Cardiac septum (tissue), 1 donor: ENCODE data around the gene ASAP2. TPM values are rescaled to one million over a fixed set of nuclear protein-coding genes. Genes with fewer than 3 reads are reported as not detected.

Source experiments
- DNase-seq: peaks from one replicate; pipeline ENCODE4 v3.0.0-alpha.2; 2020; ENCODE audit warnings: low spot score
- intact Hi-C: fragments of 100-400 bp; cut with DNase I; formaldehyde crosslinking; loops from one replicate; pipeline ENCODE4 v1.14.0; 2022
- total RNA-seq: library from RNA; stranded (reverse); fragmentation: NEBNext Ultra II Directional; extraction: Animal tissue kit (Norgen Biotek cat#: 25700); gene quantifications from one replicate; pipeline ENCODE4 v1.2.1, GENCODE V29; 2021
- donor health status: DM: no; HTN: no; CAD: no.

ASAP2 gene
- total RNA-seq, 1 donor from 2014 or later = 11.8 TPM

DNA sequence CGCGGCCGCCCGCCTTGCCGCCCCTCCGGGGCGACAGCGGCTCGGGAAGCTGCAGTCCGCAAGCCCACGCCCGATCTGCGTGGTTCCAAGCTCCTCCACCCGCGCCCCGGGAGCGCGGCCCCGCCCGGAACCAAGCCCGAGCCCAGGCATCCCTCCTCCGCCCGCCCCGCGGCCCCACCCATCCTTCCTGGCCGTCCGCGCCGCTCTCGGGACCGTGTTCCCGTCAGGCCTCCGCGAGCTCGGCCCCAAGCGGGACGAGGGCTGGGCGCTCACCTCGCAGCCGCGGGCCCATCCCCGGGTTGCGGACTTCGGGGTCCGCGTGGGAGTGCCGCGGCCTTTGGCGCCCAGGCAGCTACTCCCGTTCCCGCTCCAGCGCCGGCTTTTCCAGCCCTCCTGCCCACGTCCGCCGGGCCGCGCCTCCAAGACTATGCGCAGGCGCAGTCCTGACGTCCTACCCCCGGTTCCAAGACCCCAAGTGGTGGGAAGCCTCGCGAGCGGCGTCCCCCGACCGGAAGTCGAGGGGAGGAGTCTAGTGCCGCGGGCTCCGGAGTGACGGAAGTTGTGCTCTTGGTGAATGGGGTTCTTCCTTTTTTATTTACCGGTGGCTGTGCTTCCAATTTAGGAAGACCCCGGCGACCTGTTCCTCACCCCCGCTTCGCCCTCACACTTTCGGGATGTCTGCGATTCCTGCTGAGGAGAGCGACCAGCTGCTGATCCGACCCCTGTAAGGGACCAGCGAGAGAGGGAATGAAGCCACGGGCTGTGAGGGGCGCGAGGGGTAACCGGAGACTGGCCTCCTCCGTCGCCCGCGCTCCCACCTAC, 216.7 kb downstream of the ASAP2 start, which contains the start of the genes CPSF3 and ITGB1BP1:
Gene CPSF3 (plus strand): TSS at position 555 of the 822 bp plus-strand sequence. CDS start 120 bp downstream, at position 675.
Gene ITGB1BP1 (minus strand): TSS at position 429 of the 822 bp plus-strand sequence. CDS start 4,831 bp downstream, outside the sequence.
- intact Hi-C loops = loop anchor here (2.0 to 5.0 kb wide), 2 partner anchors 216 to 281 kb away; partner anchors contain the start of gene ASAP2
- DNase-seq = peak; percentile 97

DNA sequence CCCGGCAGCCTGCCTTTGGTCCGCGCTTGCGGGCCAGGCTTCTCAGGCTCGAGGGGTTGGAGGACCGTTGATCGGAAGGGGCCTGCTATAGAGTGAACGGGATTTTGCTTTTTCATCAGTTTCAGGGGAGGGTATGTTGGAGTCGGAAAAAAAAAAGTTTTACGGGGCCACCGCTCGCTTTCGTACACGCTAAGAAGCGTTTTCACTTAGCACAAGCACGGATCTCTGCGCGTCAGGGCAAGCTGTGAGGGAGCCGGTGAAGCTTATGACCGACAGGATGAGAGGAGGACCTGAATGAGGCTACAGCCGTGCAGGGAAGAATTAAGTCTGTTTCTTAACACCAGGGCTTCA, 217.3 kb downstream of the ASAP2 start:
- intact Hi-C loops = loop anchor here (2.0 to 5.0 kb wide), 2 partner anchors 217 to 281 kb away; partner anchors contain the start of gene ASAP2

DNA sequence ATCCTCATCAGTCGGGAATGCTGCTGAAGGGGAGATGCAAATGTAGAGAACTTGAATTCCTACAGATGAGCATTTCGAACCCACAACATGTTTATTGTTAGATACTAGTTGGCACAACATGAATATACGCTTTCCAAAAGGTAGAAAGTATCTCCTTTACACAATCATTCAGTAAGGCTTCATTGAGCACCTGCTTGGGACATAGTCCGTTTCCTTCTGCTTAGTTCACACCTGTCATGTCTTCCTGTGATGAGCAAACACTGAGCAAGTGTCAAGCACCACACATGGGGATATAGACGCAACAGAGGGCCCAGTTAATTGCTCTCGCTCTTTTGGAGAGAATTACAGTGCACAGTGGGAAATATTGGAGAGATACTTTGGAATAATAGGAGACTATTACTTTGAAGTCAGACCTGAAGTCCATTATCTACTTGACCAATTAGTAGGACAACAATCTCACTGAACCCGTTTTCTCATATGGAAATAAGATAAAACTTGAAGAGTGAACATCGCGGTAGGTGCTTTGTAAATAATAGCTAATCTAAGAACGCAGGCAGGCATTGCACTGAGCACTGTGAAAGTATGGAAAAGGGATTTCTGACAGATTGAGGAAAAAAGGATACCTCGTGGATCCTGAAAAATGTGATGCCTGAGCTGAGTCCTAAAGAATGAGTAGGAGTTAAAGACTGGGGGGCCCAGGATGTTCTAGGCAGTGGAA, 218.0 kb downstream of the ASAP2 start:
- no peak for DNase-seq
- intact Hi-C loops = loop anchor here (5.0 kb wide), 1 partner anchor 217 kb away; the partner anchor contains the start of gene ASAP2

More for the DNA sequence above, 217.3 kb downstream of the ASAP2 start:
- DNase-seq = no peak

DNA sequence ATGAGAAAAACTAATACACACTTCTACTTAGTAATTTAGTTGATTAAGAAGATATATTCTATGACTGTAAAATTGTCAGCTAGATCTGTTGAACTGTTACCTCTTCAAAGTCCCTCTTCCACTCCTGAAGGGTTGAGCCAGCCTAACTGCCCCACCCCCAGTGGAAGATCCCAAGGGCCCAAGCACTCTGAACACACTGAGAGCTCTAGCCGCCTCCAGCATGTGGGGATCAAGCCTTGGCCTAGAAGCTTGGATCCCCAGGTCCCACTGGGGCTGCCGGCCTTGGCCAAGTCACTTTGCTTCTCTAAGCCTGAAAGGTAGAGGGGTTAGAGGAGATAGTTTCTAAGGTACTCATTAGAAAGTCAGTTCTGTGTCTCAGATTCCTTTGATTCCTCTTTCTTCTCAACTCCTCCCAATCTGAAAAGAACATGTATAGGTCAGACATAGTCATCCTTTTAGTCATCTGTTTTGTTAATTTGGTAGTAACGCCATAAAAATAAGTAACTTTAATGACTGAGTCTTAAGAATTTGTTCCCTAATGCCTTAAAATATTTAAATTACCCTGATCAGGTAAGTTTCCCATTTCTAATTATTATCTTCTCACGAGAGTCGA, 222.5 kb downstream of the ASAP2 start:
- no peak for DNase-seq
- intact Hi-C loops = no loop called here

DNA sequence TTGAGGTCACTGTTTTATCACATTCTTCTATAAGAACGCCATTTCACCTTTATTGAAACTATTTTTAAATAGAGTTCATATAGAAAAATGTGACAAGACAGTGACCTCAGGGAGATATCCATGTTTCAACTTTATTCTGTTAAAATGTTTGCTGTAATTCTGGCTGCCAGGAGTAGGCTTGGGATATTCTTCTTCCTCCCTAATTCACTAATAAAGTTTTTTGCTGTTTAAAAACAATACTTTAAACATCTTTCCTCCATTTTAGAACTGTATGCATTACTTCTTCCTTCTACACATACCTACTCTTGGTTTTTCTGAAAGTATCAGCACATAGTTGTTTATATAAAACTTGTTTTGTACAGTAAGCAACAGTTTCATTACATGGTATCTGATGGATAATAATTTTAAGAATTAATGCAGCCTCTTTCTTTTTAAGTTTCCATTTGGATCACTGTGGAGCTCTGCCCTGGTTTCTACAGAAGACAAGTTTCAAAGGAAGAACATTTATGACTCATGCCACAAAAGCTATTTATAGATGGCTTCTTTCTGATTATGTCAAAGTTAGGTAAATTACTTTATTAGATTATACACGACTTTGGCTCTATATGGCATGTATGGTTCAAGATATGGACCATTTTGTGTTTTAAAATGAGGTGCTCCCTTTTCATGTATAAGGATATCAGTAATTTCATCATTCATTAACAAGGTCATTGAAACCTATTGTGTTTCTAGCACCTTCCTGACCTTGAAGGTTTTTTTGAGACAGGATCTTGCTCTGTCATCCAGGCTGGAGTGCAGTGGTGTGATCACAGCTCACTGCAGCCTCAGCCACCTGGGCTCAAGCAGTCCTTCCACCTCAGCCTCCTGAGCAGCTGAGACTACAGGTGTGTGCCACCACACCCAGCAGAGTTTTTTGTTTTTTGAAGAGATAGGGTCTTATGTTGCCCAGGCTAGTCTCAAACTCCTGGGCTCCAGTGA, 224.0 kb downstream of the ASAP2 start:
- DNase-seq = no peak
- intact Hi-C loops = no loop called here

DNA sequence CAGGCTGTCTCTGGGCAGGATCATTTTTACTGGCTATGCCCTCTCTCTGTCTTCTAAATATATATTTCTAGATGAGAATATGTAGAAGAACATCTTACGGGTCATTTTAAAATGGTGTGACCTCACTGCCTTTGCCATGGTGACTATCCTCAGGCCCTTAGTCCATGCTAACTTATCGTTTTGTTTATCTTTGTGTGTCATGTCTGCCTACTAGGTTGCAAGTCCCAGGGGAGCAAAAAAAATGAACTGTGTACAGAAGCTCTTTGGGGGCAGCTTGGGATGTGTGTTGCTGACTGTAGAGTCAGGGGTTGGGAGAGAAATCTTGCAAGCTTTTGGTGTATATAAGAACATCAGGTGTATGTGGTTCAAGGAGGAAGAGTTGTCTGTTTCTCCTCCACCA, 227.9 kb downstream of the ASAP2 start:
- DNase-seq = no peak
- intact Hi-C loops = no loop called here

DNA sequence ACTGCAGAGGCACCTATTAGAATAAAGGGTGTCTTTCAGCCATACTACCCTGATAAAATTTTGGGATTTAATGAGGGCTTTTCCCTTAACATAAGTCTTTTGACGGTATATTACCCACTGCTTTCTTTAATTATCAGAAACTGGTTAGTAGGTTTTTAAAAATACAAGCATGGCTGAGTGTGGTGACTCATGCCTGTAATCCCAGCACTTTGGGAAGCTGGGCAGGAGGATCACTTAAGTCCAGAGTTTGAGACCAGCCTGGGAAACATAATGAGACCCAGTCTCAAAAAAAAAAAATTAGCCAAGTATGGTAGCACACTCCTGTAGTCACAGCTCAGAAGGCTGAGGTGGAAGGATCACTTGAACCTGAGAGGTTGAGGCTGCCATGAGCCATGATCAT, 232.9 kb downstream of the ASAP2 start:
- no peak for DNase-seq
- intact Hi-C loops = no loop called here

DNA sequence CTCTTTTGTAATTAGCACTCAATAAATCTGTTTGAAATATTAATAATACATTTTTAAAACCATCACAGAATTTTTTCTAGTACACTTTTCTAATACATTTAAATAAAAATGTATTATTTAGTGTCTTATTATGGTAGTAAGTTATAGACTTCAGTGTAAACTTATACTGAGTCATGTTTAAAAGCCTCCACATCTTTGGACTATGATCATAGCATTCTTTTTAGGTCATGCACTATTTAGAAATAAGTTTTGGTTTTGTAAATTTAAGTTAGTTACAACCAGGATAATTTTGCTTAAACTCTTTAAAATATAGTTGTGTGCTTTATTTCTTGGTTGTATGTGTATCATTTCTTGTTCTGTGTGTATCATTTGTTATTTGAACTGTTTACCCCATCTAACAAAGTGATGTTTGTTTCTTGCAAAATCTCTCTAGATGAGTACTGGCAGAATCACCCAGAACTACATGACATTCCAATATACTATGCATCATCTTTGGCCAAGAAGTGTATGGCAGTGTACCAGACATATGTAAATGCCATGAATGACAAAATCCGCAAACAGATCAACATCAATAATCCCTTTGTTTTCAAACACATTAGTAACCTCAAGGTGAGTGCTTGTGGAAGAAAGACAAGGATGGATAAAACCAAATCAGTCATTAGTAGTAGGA, 233.6 kb downstream of the ASAP2 start:
- intact Hi-C loops = no loop called here
- no peak for DNase-seq

DNA sequence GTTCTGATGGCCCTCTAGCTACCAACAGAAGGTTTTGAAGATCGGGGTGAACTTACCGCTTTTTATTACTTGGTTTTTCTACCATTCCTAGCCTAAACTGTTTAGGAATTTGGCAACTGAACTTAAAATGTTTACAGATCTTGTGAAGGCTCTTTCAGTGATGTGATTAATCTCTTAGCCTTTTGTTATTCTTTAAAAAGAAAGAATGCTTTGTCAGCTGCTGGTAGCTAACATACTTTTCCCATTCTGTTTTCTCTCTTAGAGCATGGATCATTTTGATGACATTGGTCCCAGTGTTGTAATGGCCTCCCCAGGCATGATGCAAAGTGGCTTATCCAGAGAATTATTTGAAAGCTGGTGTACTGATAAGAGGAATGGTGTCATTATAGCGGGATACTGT, 234.9 kb downstream of the ASAP2 start:
- no peak for DNase-seq
- intact Hi-C loops = no loop called here

DNA sequence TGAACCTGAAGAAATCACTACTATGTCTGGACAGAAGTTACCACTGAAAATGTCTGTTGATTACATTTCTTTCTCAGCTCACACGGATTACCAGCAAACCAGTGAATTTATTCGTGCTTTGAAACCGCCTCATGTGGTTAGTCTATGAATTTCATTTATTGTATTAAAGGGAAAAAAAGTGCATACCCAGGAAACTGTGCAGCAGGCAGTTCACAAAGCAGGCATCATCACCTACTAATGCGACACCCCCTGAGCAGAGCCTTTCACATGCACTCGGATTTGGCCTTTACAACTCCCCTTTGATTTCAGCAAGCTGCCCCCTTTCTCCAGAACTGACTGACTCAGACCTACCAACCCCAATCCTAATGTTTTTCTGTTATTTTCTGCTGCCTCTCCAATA, 236.9 kb downstream of the ASAP2 start:
- intact Hi-C loops = no loop called here
- DNase-seq = no peak

DNA sequence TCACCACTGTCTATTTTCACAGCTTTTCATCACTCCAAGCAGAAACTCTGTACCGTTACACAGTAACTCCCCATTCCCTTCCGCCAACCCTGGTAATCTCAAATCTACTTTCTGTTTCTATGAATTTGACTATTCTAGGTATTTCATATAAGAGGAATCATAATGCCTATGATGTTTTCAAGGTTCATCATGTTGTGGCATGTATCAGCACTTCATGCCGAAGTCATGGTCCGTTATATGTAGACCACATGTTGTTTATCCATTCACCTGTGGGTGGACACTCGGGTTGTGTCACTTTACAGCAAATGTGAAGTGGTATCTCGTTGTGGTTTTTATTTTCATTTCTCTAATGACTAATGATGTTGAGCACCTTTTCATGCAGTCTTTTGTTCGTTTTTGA, 238.5 kb downstream of the ASAP2 start:
- DNase-seq = no peak
- intact Hi-C loops = no loop called here

DNA sequence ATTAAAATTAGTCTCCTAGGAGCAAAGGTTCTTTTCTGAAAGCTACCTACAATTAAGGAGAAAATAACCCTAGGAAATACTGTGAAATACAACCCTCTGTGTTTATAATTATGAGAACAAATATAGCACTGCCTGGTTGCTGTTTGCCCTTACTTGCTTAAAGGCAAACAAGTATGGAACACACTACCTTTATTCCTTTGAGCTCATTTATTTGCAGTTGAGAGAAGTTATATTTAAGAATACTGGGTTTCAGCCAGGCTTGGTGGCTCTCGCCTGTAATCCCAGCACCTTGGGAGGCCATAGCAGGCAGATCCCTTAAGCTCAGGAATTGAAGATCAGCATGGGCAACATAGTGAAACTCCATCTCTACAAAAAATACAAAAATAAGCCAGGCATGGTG, 244.6 kb downstream of the ASAP2 start:
- DNase-seq = no peak
- intact Hi-C loops = no loop called here

Other genes starting within 250 kb of the ASAP2 start
- gene MBOAT2, start 203.1 kb upstream of the ASAP2 start, total RNA-seq = 48.2 TPM
- 160 TPM for gene ITGB1BP1, start 216.7 kb downstream of the ASAP2 start, total RNA-seq
- 17.1 TPM for gene CPSF3, start 216.8 kb downstream of the ASAP2 start, total RNA-seq